SK-N-SH (cell line): ENCODE measurements around the gene RPS8. TPM values are rescaled to one million over a fixed set of nuclear protein-coding genes. Genes with fewer than 3 reads are reported as not detected.

Source experiments
- CTCF ChIA-PET: fragments of 300-600, 350-600 bp; formaldehyde crosslinking; extraction: SDS; loops from one replicate; lab custom pipeline; 2021; lab: Yijun Ruan, JAX
- POLR2A ChIA-PET: fragments of 350-600 bp; sonication (Branson Sonifier 250); formaldehyde crosslinking; extraction: SDS; loops from one replicate; lab custom pipeline; 2020; ENCODE audit warnings: antibody characterized with exemption, inconsistent platforms; lab: Yijun Ruan, JAX
- DNase-seq: peaks from one replicate; pipeline ENCODE4 v3.0.0; 2012
- H2AFZ ChIP-seq: fragments of 200-600 bp; sonication (generic); 2 replicates; pipeline ENCODE4 v1.8.1; 2016; ENCODE audit warnings: antibody characterized with exemption, mild to moderate bottlenecking, low read depth
- H3F3A ChIP-seq: fragments of 200-600 bp; sonication (generic); replicated peaks from 2 replicates; pipeline ENCODE3; 2016; ENCODE audit warnings: antibody characterized with exemption, mild to moderate bottlenecking; ENCODE audit not compliant: insufficient read depth
- H3K27ac ChIP-seq, 2 experiments: fragments of 200-500 bp in 1 of 2; fragments of 200-600 bp in 1 of 2; sonication (Bioruptor generic) in 1 of 2; sonication (generic), shearing (Covaris generic) in 1 of 2; 2 replicates each; pipeline versions ENCODE4 v1.5.1 to v1.6.1; 2014 to 2016; ENCODE audit warnings: low read depth in 2 of 2, inconsistent platforms in 1 of 2, low read length in 1 of 2, mild to moderate bottlenecking in 1 of 2, mixed read lengths in 1 of 2
- H3K27me3 ChIP-seq: fragments of 200-600 bp; sonication (generic), shearing (Covaris generic); 2 replicates; pipeline ENCODE4 v1.6.1; 2016; ENCODE audit warnings: mixed run types; ENCODE audit not compliant: insufficient read depth
- H3K36me3 ChIP-seq, 2 experiments: fragments of 200-500 bp in 1 of 2; fragments of 200-600 bp in 1 of 2; sonication (Bioruptor generic) in 1 of 2; sonication (generic) in 1 of 2; replicated peaks in 1 of 2; 2 replicates each; pipeline versions ENCODE3 to v1.5.1; 2014 to 2016; ENCODE audit warnings: low read length in 1 of 2, mild to moderate bottlenecking in 1 of 2; ENCODE audit not compliant: insufficient read depth in 2 of 2, control insufficient read depth in 1 of 2
- H3K4me1 ChIP-seq, 2 experiments: fragments of 200-500 bp in 1 of 2; fragments of 200-600 bp in 1 of 2; sonication (Bioruptor generic) in 1 of 2; sonication (generic), shearing (Covaris generic) in 1 of 2; 2 replicates each; pipeline versions ENCODE4 v1.5.1 to v1.6.1; 2014 to 2016; ENCODE audit warnings: low read depth in 1 of 2, low read length in 1 of 2, mixed run types in 1 of 2; ENCODE audit not compliant: insufficient read depth in 2 of 2, control insufficient read depth in 1 of 2
- H3K4me2 ChIP-seq: fragments of 200-600 bp; sonication (generic), shearing (Covaris generic); 2 replicates; pipeline ENCODE4 v1.6.1; 2017; ENCODE audit warnings: mixed run types
- H3K4me3 ChIP-seq, 2 experiments: fragments of 200-500 bp in 1 of 2; fragments of 200-600 bp in 1 of 2; sonication (Bioruptor generic) in 1 of 2; sonication (generic), shearing (Covaris generic) in 1 of 2; 2 replicates each; pipeline versions ENCODE4 v1.5.1 to v1.8.1; 2014 to 2016; ENCODE audit warnings: low read depth in 2 of 2, inconsistent platforms in 1 of 2, low read length in 1 of 2, mild to moderate bottlenecking in 1 of 2, mixed read lengths in 1 of 2, moderate library complexity in 1 of 2
- H3K79me2 ChIP-seq: fragments of 200-600 bp; sonication (generic); 2 replicates; pipeline ENCODE4 v1.8.1; 2017; ENCODE audit warnings: mild to moderate bottlenecking; ENCODE audit not compliant: insufficient read depth
- H3K9ac ChIP-seq: fragments of 200-600 bp; sonication (generic); 2 replicates; pipeline ENCODE4 v1.6.1; 2017; ENCODE audit warnings: mixed run types
- H3K9me2 ChIP-seq: fragments of 200-600 bp; sonication (generic); 2 replicates; pipeline ENCODE4 v1.6.1; 2017; ENCODE audit warnings: mixed run types
- H3K9me3 ChIP-seq: fragments of 200-600 bp; sonication (generic); 2 replicates; pipeline ENCODE4 v1.6.1; 2017; ENCODE audit warnings: mixed run types, mild to moderate bottlenecking, moderate library complexity
- H4K20me1 ChIP-seq: fragments of 200-600 bp; sonication (generic); 2 replicates; pipeline ENCODE4 v1.6.1; 2017; ENCODE audit warnings: mild to moderate bottlenecking, mixed run types; ENCODE audit not compliant: insufficient read depth
- CHD2 ChIP-seq: fragments of 150-350 bp; IDR thresholded peaks from 2 replicates; pipeline ENCODE4 v1.6.1; 2018; ENCODE audit warnings: low read length; ENCODE audit not compliant: partially characterized antibody
- FOXJ3 ChIP-seq: sonication (generic); formaldehyde crosslinking; IDR thresholded peaks from 2 replicates; pipeline ENCODE4 v1.5.1; 2020; ENCODE audit warnings: mild to moderate bottlenecking, missing genetic modification reagents
- FOXM1 ChIP-seq: IDR thresholded peaks from 2 replicates; pipeline ENCODE4 v1.4.0; 2012; ENCODE audit warnings: low read depth, mild to moderate bottlenecking
- MAX ChIP-seq: IDR thresholded peaks from 2 replicates; pipeline ENCODE4 v1.4.0; 2012; ENCODE audit warnings: low read depth
- MXI1 ChIP-seq: IDR thresholded peaks from 2 replicates; pipeline ENCODE4 v1.6.1; 2012; ENCODE audit warnings: mild to moderate bottlenecking, low read depth, low read length, improper control_type of control experiment
- POLR2AphosphoS5 ChIP-seq: IDR thresholded peaks from 2 replicates; pipeline ENCODE4 v1.6.1; 2012; ENCODE audit warnings: low read depth, low read length
- RCOR1 ChIP-seq: fragments of 150-350 bp; IDR thresholded peaks from 2 replicates; pipeline ENCODE4 v1.6.1; 2017; ENCODE audit warnings: antibody characterized with exemption, low read length
- REST ChIP-seq: IDR thresholded peaks from 2 replicates; pipeline ENCODE4 v1.6.1; 2012; ENCODE audit warnings: mild to moderate bottlenecking, low read depth, low read length, moderate library complexity
- SIN3A ChIP-seq: IDR thresholded peaks from 2 replicates; pipeline ENCODE4 v1.6.1; 2012; ENCODE audit warnings: low read depth, mild to moderate bottlenecking, low read length, moderate library complexity, borderline replicate concordance
- SMC3 ChIP-seq: IDR thresholded peaks from 2 replicates; pipeline ENCODE4 v1.6.1; 2012; ENCODE audit warnings: low read depth, low read length, improper control_type of control experiment
- TAF1 ChIP-seq: IDR thresholded peaks from 2 replicates; pipeline ENCODE4 v1.6.1; 2012; ENCODE audit warnings: low read depth, mild to moderate bottlenecking, low read length, moderate library complexity, borderline replicate concordance
- USF1 ChIP-seq: IDR thresholded peaks from 2 replicates; pipeline ENCODE4 v1.4.0; 2012; ENCODE audit warnings: low read depth, borderline replicate concordance
- USF2 ChIP-seq: fragments of 150-350 bp; IDR thresholded peaks from 2 replicates; pipeline ENCODE4 v1.6.1; 2017; ENCODE audit warnings: antibody characterized with exemption, low read length, low read depth, borderline replicate concordance
- YY1 ChIP-seq: IDR thresholded peaks from 2 replicates; pipeline ENCODE4 v1.4.0; 2012; ENCODE audit warnings: low read depth, mild to moderate bottlenecking
- ZBTB33 ChIP-seq: IDR thresholded peaks from 2 replicates; pipeline ENCODE4 v1.4.0; 2012; ENCODE audit warnings: low read depth, borderline replicate concordance
- WGBS: methylation state at CpG from one replicate; pipeline ENCODE4 v1.1.6; 2017; ENCODE audit warnings: low lambda C conversion rate; 5-methylcytosine and 5-hydroxymethylcytosine counted together
- polyA plus RNA-seq, 3 experiments: library from polyadenylated mRNA; depleted of rRNA; stranded (reverse); fragments of >200 nt; gene quantifications; 2 replicates each; pipeline ENCODE4 v1.2.3, GENCODE V29; 2012

Gene RPS8
- polyA plus RNA-seq (2012; rRNA removed): 3,303 and 3,363 TPM in 2 replicates
- 3,525 and 3,641 TPM in 2 replicates for polyA plus RNA-seq (2012; cell fraction: cytosol; rRNA removed)
- 887 and 945 TPM in 2 replicates for polyA plus RNA-seq (2012; cell fraction: nucleus; rRNA removed)

GRCh38 chr1:44775078-44775929 lies at the start of gene RPS8:
Gene RPS8, plus strand, starts transcription at chr1:44775540. Its CDS starts 57 bp downstream, at chr1:44775597.
- Histone ChIP-seq H2AFZ (peak within 1 kb of the TSS; percentile 86), H3K27ac (peak within 1 kb of the TSS; percentile 84 to 87), H3K4me1 (peaks cover 14 to 16% of the 10 kb centered on the region in 2 experiments; a peak in 3 of 4 replicates), H3K9ac (peak within 1 kb of the TSS; percentile 93), H3K9me2 (no peaks in the 10 kb centered on the region), H3K79me2 (peaks cover 56% of the 10 kb centered on the region), H3K4me3 (peak within 1 kb of the TSS; percentile 54 to 79), H4K20me1 (peaks cover 41% of the 10 kb centered on the region), H3K9me3 (no peaks in the 10 kb centered on the region), H3K4me2 (peak within 1 kb of the TSS; percentile 98), H3K27me3 (no peaks in the 10 kb centered on the region), H3F3A (peaks cover 51% of the 10 kb centered on the region), H3K36me3 (peaks cover 22 to 43% of the 10 kb centered on the region in 2 experiments)
- POLR2A ChIA-PET: interaction anchor here (0.6 to 2.5 kb wide), 25 partner anchors 9 to 565 kb away, joined by 3 to 22 read pairs (median 5); partner anchors contain the start of genes ARMH1, BEST4, BTBD19 and EIF2B3
- TF ChIP-seq REST (0 out of 2 replicates have a peak, but pooled peaks have one; percentile 29), RCOR1 (no peak), MXI1 (peak; percentile 92), YY1 (peak; percentile 82), FOXJ3 (CRISPR knock-in tag) (0 out of 2 replicates have a peak, but pooled peaks have one; percentile 12), USF1 (peak; percentile 28; the same call in 1 of the 2 replicates), ZBTB33 (peak; percentile 70; the same call in 1 of the 2 replicates), TAF1 (peak; percentile 98), MAX (peak; percentile 82), POLR2AphosphoS5 (peak; percentile 99), USF2 (no peak), SIN3A (peak; percentile 85), CHD2 (peak; percentile 91), SMC3 (no peak), FOXM1 (peak; percentile 85)
- peak; percentile 90 for DNase-seq
- WGBS: 0% methylated on average over 42 of the region's 65 CpGs
- CTCF ChIA-PET: interaction anchor here (1.0 to 2.7 kb wide), 10 partner anchors 9 to 59 kb away, joined by 3 to 16 read pairs (median 4); partner anchors contain the start of genes BTBD19, PLK3 and RNU5D-1
